Urinary bladder (tissue), 4 donors: Measurements from ENCODE around the gene ASIP. TPM values are rescaled to one million over a fixed set of nuclear protein-coding genes. Genes with fewer than 3 reads are reported as not detected.
"Not testable (repeated sequence)": the region's sequence is repeated elsewhere in the genome, so short reads cannot be mapped to it uniquely, and the experiment has no call there.

Experiments used
- DNase-seq: peaks from one replicate; pipeline ENCODE4 v3.0.0-alpha.2; 2015; ENCODE audit errors: extremely low spot score
- H3K27ac ChIP-seq: one replicate; pipeline ENCODE4 v1.5.1; 2013; ENCODE audit warnings: low read depth, mild to moderate bottlenecking, moderate library complexity
- H3K36me3 ChIP-seq: one replicate; pipeline ENCODE4 v1.6.1; 2013; ENCODE audit warnings: mild to moderate bottlenecking, moderate library complexity; ENCODE audit not compliant: insufficient read depth
- H3K4me1 ChIP-seq: one replicate; pipeline ENCODE4 v1.6.1; 2013; ENCODE audit warnings: mild to moderate bottlenecking, moderate library complexity; ENCODE audit not compliant: insufficient read depth
- H3K4me3 ChIP-seq: one replicate; pipeline ENCODE4 v1.5.1; 2013; ENCODE audit warnings: low read depth, low read length
- WGBS: extraction: QIAGEN DNeasy Blood & Tissue Kit; methylation state at CpG from one replicate; pipeline ENCODE4 v1.1.7; 2013; 5-methylcytosine and 5-hydroxymethylcytosine counted together
- polyA plus RNA-seq: library from polyadenylated mRNA; stranded (reverse); fragments of 200-250 nt; gene quantifications from one replicate; pipeline ENCODE4 v1.2.3, GENCODE V29; 2013
- total RNA-seq: library from RNA; depleted of rRNA; stranded (reverse); fragments of >200 nt; gene quantifications from one replicate; pipeline ENCODE4 v1.2.3, GENCODE V29; 2014
- donor health status: healthy with polysubstance abuse.
- donor health status: healthy.

Gene ASIP
- total RNA-seq (not detected), polyA plus RNA-seq (0.80 TPM)

GRCh38 chr20:34240693-34241615, at the start of gene ASIP:
TSS of gene ASIP (plus strand) at chr20:34241423. CDS start at chr20:34260375, 18,952 bp downstream.
- no peaks in the 10 kb centered on the region for H3K4me1 ChIP-seq
- no peak within 1 kb of the TSS for H3K27ac ChIP-seq
- no peaks in the 10 kb centered on the region for H3K36me3 ChIP-seq
- no peak for DNase-seq
- no peak within 1 kb of the TSS for H3K4me3 ChIP-seq
- WGBS: 66% methylated on average over 9 of the region's 9 CpGs

- Histone ChIP-seq H3K36me3 (no peaks in the 10 kb centered on the region), H3K27ac (no peak overlapping the region), H3K4me3 (no peak overlapping the region), H3K4me1 (no peaks in the 10 kb centered on the region)
- WGBS: 72% methylated on average over 3 of the region's 3 CpGs
- no peak for DNase-seq
These were observed 48.2 kb upstream of the ASIP start for GRCh38 chr20:34193051-34193450.

- WGBS: 75% methylated on average over 3 of the region's 3 CpGs
- Histone ChIP-seq H3K4me3 (no peak overlapping the region), H3K4me1 (no peaks in the 10 kb centered on the region), H3K27ac (no peak overlapping the region), H3K36me3 (no peaks in the 10 kb centered on the region)
- DNase-seq: no peak
These were observed 42.0 kb upstream of the ASIP start for GRCh38 chr20:34199183-34199582.

- Histone ChIP-seq H3K4me3 (no peak overlapping the region), H3K27ac (no peak overlapping the region), H3K4me1 (no peaks in the 10 kb centered on the region), H3K36me3 (no peaks in the 10 kb centered on the region)
- no peak for DNase-seq
- 61% methylated on average over 2 of the region's 2 CpGs for WGBS
These were observed 41.2 kb upstream of the ASIP start for GRCh38 chr20:34200023-34200422.

- Histone ChIP-seq H3K4me3 (no peak overlapping the region), H3K36me3 (no peaks in the 10 kb centered on the region), H3K27ac (no peak overlapping the region), H3K4me1 (no peaks in the 10 kb centered on the region)
- DNase-seq: no peak
- WGBS: 65% methylated on average over 4 of the region's 4 CpGs
These were observed 39.7 kb upstream of the ASIP start for GRCh38 chr20:34201531-34201930.

GRCh38 chr20:34205172-34205880, 35.9 kb upstream of the ASIP start:
- H3K36me3 ChIP-seq, H3K4me1 ChIP-seq, DNase-seq, H3K4me3 ChIP-seq, H3K27ac ChIP-seq: not testable (repeated sequence)
- whole genome bisulfite sequencing: 82% methylated on average over 21 of the region's 21 CpGs

GRCh38 chr20:34209111-34209510, 32.1 kb upstream of the ASIP start:
- WGBS: 67% methylated on average over 3 of the region's 3 CpGs
- no peak for DNase-seq
- Histone ChIP-seq H3K4me3 (no peak overlapping the region), H3K27ac (no peak overlapping the region), H3K4me1 (no peaks in the 10 kb centered on the region), H3K36me3 (no peaks in the 10 kb centered on the region)

GRCh38 chr20:34210271-34210670, 31.0 kb upstream of the ASIP start:
- H3K4me1 ChIP-seq: no peaks in the 10 kb centered on the region
- H3K27ac ChIP-seq: no peak overlapping the region
- H3K4me3 ChIP-seq: no peak overlapping the region
- WGBS: 93% methylated on average over 4 of the region's 4 CpGs
- DNase-seq: no peak
- no peaks in the 10 kb centered on the region for H3K36me3 ChIP-seq

- Histone ChIP-seq H3K27ac (no peak overlapping the region), H3K4me1 (no peaks in the 10 kb centered on the region), H3K4me3 (no peak overlapping the region), H3K36me3 (no peaks in the 10 kb centered on the region)
- DNase-seq: no peak
- 77% methylated on average over 2 of the region's 2 CpGs for WGBS
These were observed 29.6 kb upstream of the ASIP start for GRCh38 chr20:34211591-34211990.

GRCh38 chr20:34213213-34213612, 28.0 kb upstream of the ASIP start:
- Histone ChIP-seq H3K4me1 (no peaks in the 10 kb centered on the region), H3K4me3 (no peak overlapping the region), H3K36me3 (no peaks in the 10 kb centered on the region), H3K27ac (no peak overlapping the region)
- DNase-seq: no peak
- 90% methylated on average over 2 of the region's 2 CpGs for WGBS

- peak overlapping the region; percentile 41 for H3K4me3 ChIP-seq
- H3K27ac ChIP-seq: peak overlapping the region; percentile 85
- no peaks in the 10 kb centered on the region for H3K36me3 ChIP-seq
- no peak for DNase-seq
- H3K4me1 ChIP-seq: no peaks in the 10 kb centered on the region
- WGBS: under 1% methylated on average over 49 of the region's 49 CpGs
These were observed 25.4 kb upstream of the ASIP start for GRCh38 chr20:34215711-34216381.

GRCh38 chr20:34216382-34216742, 24.9 kb upstream of the ASIP start:
- H3K27ac ChIP-seq: peak overlapping the region; percentile 85
- H3K4me1 ChIP-seq: no peaks in the 10 kb centered on the region
- WGBS: 9% methylated on average over 2 of the region's 2 CpGs
- no peak for DNase-seq
- H3K4me3 ChIP-seq: peak overlapping the region; percentile 41
- H3K36me3 ChIP-seq: no peaks in the 10 kb centered on the region

GRCh38 chr20:34220561-34220960, 20.7 kb upstream of the ASIP start:
- H3K27ac ChIP-seq: no peak overlapping the region
- H3K4me3 ChIP-seq: no peak overlapping the region
- WGBS: 82% methylated on average over 5 of the region's 5 CpGs
- no peaks in the 10 kb centered on the region for H3K36me3 ChIP-seq
- no peak for DNase-seq
- no peaks in the 10 kb centered on the region for H3K4me1 ChIP-seq
